HG03460 (cell line): ENCODE data around the gene ZFPM1.
A peak's percentile ranks its signal among the peaks of the same experiment; 100 is the strongest.

ENCODE experiments used
- ATAC-seq: cut with Tn5 transposase; IDR thresholded peaks from one replicate; pipeline ENCODE4 v1.9.1; 2021; ENCODE audit not compliant: unreplicated experiment

Gene ZFPM1

GRCh38 chr16:88558457-88559442 is 105.7 kb downstream of the ZFPM1 start:
- no peak for ATAC-seq

GRCh38 chr16:88560714-88561484 is 107.8 kb downstream of the ZFPM1 start:
- no peak for ATAC-seq

- no peak for ATAC-seq
Measured at GRCh38 chr16:88561485-88562359, 108.6 kb downstream of the ZFPM1 start.

- no peak for ATAC-seq
Measured at GRCh38 chr16:88566158-88566557, 113.1 kb downstream of the ZFPM1 start.

DNA sequence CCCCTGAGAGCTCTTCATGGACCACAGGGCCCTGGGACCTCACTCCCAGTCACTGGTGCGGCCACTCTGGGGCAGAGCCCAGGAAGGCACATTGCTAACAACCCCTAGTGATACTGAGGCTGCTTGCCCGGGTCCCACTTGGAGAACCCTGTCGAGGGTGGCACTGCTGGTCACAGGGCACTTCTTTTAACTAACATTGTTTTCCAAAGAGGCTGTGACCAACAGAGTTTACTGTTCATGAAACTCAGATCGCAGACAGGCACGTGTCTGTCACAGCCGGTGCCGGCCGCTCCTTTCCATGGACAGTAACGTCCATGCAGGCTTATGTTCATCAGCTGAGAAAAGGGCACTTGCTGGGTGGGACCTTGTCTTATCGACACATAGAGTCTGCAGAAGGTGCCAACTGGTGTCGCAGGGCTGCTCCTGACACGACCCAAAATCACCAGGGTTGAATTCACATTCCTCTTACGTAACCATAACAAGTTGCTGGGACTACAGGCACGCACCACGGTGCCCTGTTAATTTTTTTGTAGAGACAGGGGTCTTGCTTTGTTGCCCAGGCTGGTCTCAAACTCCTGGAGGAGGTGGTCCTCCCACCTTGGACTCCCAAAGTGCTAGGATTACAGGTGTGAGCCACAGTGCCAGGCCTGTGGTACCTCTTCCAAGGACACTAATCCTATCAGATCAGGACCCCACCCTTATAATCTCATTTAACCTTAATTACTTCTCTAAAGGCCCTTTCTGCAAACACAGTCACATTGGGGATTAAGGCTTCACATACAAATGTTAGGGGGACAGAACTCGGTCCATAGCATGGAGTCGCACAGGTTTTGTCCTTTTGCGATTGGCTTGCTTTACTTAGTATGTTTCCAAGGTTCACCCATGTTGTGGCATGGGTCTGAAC is 115.9 kb downstream of the ZFPM1 start:
- no peak for ATAC-seq

GRCh38 chr16:88569614-88569984 is 116.5 kb downstream of the ZFPM1 start:
- ATAC-seq = peak; percentile 26

- peak; percentile 64 for ATAC-seq
Measured at GRCh38 chr16:88569985-88570690, 117.1 kb downstream of the ZFPM1 start, which contains the start of gene ZC3H18. TSS of gene ZC3H18 (plus strand) at chr16:88570403. CDS start at chr16:88577124, 6,721 bp downstream.

DNA sequence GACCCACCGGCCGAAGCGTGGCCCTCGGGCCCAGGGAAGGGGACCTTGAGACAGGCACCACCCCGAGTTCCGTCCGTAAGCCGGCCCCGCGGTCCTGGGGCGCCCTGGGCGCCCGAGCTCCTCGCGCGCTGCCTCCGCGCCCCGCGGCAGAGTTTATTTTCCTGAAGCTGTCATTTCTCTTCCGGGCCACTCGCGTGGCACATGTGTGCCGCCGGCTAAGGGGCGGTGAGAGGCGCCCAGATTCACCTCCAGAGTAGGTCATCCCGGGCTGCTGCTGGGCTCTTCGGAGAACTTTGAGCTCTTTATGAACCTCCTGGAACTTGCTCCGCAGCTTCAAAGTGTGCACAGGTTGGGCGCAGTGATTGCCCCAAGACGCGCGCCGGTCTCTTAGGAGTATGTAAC is 117.6 kb downstream of the ZFPM1 start:
- ATAC-seq = no peak

DNA sequence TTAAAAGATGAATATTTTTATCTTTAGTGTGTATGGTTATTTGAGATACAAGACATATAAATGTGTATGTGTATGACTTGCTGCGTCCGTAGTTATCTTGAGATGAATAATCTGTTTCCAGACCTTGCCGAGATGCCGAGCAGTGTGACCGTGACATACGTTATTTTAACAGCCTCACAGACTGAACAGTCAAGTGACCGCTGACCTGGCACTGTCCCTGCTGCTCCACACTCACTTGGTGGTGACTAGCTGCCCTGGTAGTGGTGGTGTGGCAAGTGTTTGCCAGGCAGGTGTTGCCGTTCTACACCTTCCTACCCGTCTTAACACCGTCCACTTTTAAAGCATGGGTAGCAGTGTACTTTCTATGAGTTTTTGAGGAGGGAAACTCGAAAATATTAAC is 122.2 kb downstream of the ZFPM1 start:
- no peak for ATAC-seq

DNA sequence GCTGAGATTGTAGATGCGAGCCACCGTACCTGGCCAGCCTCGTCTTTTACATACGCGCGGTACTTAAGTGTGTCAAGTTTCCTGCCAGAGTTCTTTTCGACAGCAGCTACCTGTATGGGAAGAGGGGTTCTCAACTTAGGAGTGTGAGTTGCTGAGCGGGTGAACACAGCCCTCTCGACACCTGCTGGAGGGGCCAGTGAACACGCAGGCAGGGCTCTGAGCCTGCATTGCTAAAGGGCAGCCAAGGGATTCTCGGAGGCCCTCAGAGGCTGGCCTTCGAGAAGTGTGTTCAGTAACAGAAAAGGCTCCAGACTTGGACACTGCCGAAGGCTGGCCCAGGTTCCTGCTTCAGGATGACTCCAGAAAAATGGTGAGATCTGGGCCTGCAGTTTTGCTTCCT is 123.2 kb downstream of the ZFPM1 start:
- ATAC-seq = no peak

GRCh38 chr16:88577166-88577565 is 124.1 kb downstream of the ZFPM1 start:
- no peak for ATAC-seq

- no peak for ATAC-seq
Measured at GRCh38 chr16:88578446-88579313, 125.6 kb downstream of the ZFPM1 start.

GRCh38 chr16:88580371-88580770 is 127.3 kb downstream of the ZFPM1 start:
- no peak for ATAC-seq

- no peak for ATAC-seq
Measured at GRCh38 chr16:88581033-88581432, 128.0 kb downstream of the ZFPM1 start.

DNA sequence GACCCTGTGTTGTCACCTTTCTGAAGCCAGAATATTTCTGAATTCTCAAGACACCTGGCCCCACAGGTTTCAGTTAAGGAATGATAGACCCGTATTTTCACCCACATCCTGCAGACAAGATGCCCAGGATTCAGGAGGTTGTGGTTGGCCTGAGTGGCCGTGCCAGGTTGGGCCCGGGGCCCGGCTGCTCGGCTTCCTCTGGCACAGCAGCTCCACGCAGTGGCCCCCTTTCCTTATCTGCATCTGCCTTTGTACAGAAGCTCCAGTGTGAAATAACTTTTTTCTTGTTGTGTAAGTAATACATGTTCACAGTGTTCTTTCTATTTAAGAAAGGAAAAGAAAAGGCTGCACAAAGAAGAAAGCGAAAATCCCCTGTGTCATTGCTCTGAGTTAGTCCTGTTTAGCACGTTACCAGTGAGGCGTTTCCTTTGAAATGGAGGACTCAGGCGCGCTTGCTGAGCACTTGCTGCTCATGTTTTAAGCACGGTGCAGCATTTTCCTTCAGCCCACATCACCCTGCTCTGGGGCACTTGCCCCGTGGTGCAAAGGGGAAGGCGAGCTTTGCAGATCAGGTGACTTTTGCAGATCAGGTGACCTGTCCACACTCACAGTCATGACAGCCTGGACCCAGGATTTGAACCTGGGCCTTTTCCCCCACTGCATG is 130.0 kb downstream of the ZFPM1 start:
- no peak for ATAC-seq

- ATAC-seq = no peak
Measured at GRCh38 chr16:88584676-88585075, 131.6 kb downstream of the ZFPM1 start.

DNA sequence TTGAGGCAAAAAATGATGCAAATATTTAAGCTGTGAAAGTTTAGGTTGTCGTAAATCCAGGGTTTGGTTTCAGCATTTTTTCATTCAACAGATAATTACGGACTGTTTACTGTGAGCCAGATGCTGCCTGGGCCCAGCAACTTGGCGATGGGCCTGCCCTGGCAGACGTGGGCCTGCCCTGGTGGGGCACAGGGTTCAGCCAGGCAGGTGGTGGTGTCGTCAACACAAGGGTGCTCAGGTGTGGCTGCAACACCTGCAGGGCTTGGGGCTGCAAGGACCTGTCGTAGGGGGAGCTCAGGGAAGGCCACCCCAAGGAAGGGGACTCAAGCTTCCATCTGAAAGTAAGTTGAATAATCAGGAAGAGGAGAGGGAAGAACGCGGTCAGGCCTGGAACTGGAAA is 132.2 kb downstream of the ZFPM1 start:
- no peak for ATAC-seq
